MCF 10A (cell line): Measurements from ENCODE around the gene KLF13. TPM values are rescaled to one million over a fixed set of nuclear protein-coding genes. Genes with fewer than 3 reads are reported as not detected.

Experiments used
- BruUV-seq: library from RNA; stranded (reverse); fragments of 400-500 nt; replicated peaks from 2 replicates; lab custom pipeline; 2021; lab: Mats Ljungman, UMichigan
- CTCF ChIA-PET: fragments of 300-600 bp; sonication (Branson Sonifier 250); formaldehyde crosslinking; extraction: SDS; loops from one replicate; lab custom pipeline; 2021; ENCODE audit warnings: antibody characterized with exemption, inconsistent platforms; lab: Yijun Ruan, JAX
- POLR2A ChIA-PET: fragments of 300-600, 350-650 bp; sonication (Branson Sonifier 250); formaldehyde crosslinking; extraction: SDS; loops from one replicate; lab custom pipeline; 2020; ENCODE audit warnings: antibody characterized with exemption, inconsistent platforms; lab: Yijun Ruan, JAX
- DNase-seq: peaks from one replicate; pipeline ENCODE4 v3.0.0-alpha.2; 2018; ENCODE audit not compliant: unreplicated experiment
- H3K27ac Mint-ChIP-seq: one replicate; pipeline ENCODE4 v1.8.0; 2022; ENCODE audit warnings: mild to moderate bottlenecking, low read depth, mixed read lengths; ENCODE audit not compliant: unreplicated experiment
- H3K27me3 Mint-ChIP-seq: one replicate; pipeline ENCODE4 v1.8.0; 2022; ENCODE audit warnings: mixed read lengths; ENCODE audit not compliant: insufficient read depth, unreplicated experiment
- H3K36me3 Mint-ChIP-seq: one replicate; pipeline ENCODE4 v1.8.0; 2022; ENCODE audit warnings: mild to moderate bottlenecking, moderate library complexity, mixed read lengths; ENCODE audit not compliant: insufficient read depth, unreplicated experiment
- H3K4me1 Mint-ChIP-seq: one replicate; pipeline ENCODE4 v1.8.0; 2022; ENCODE audit warnings: mixed read lengths; ENCODE audit not compliant: insufficient read depth, unreplicated experiment
- H3K4me3 Mint-ChIP-seq: one replicate; pipeline ENCODE4 v1.8.0; 2022; ENCODE audit warnings: mild to moderate bottlenecking, moderate library complexity, mixed read lengths; ENCODE audit not compliant: unreplicated experiment
- H3K9me3 Mint-ChIP-seq: one replicate; pipeline ENCODE4 v1.8.0; 2022; ENCODE audit warnings: mixed read lengths; ENCODE audit not compliant: unreplicated experiment
- CTCF ChIP-seq: fragments of 200-600 bp; IDR thresholded peaks from one replicate; pipeline ENCODE4 v1.8.0; 2022; ENCODE audit warnings: antibody characterized with exemption, mild to moderate bottlenecking; ENCODE audit not compliant: unreplicated experiment
- intact Hi-C: fragments of 100-400 bp; cut with micrococcal nuclease; formaldehyde crosslinking; loops from 2 replicates; pipeline ENCODE4 v1.14.1; 2022
- total RNA-seq: library from RNA; stranded (reverse); gene quantifications from 2 replicates; pipeline ENCODE4 v1.2.3, GENCODE V29; 2022

The KLF13 gene
- total RNA-seq, 1 experiment from 2014 or later = 83.1 TPM

GRCh38 chr15:31347981-31348803 lies 21.6 kb downstream of the KLF13 start:
- no peak for TF ChIP-seq CTCF
- Mint-ChIP-seq H3K4me1 (peaks cover 36% of the 10 kb centered on the region), H3K27ac (no peak overlapping the region), H3K36me3 (peaks cover 11% of the 10 kb centered on the region), H3K9me3 (no peaks in the 10 kb centered on the region), H3K27me3 (no peaks in the 10 kb centered on the region), H3K4me3 (no peak overlapping the region)
- no peak for DNase-seq
- intact Hi-C loops = no loop called here
- ChIA-PET CTCF (interaction anchor here (1.8 kb wide), 1 partner anchor 141 kb away, joined by 6 read pairs; no protein-coding TSS in a partner anchor), POLR2A (interaction anchor here (0.5 to 0.8 kb wide), 2 partner anchors 9 to 149 kb away, joined by 3 to 5 read pairs; no protein-coding TSS in a partner anchor)
- no TSS peak for BruUV-seq

- Mint-ChIP-seq H3K27ac (no peak overlapping the region), H3K4me1 (peaks cover 28% of the 10 kb centered on the region), H3K4me3 (no peak overlapping the region), H3K27me3 (no peaks in the 10 kb centered on the region), H3K9me3 (no peaks in the 10 kb centered on the region), H3K36me3 (peaks cover 17% of the 10 kb centered on the region)
- CTCF ChIA-PET = interaction anchor here (0.6 to 2.5 kb wide), 3 partner anchors 16 to 139 kb away, joined by 3 to 9 read pairs (median 6); no protein-coding TSS in a partner anchor
- no peak for DNase-seq
- POLR2A ChIA-PET = interaction anchor here (0.8 kb wide), 1 partner anchor 8 kb away, joined by 3 read pairs; no protein-coding TSS in a partner anchor
- BruUV-seq = no TSS peak
- intact Hi-C loops = no loop called here
- no peak for TF ChIP-seq CTCF
Observed at GRCh38 chr15:31349233-31350141, 22.9 kb downstream of the KLF13 start.

GRCh38 chr15:31350771-31351170 lies 24.1 kb downstream of the KLF13 start:
- Mint-ChIP-seq H3K27me3 (no peaks in the 10 kb centered on the region), H3K4me1 (peaks cover 26% of the 10 kb centered on the region), H3K36me3 (peaks cover 23% of the 10 kb centered on the region), H3K9me3 (no peaks in the 10 kb centered on the region), H3K4me3 (no peak overlapping the region), H3K27ac (no peak overlapping the region)
- POLR2A ChIA-PET = interaction anchor here (1.3 kb wide), 1 partner anchor 22 kb away, joined by 3 read pairs; no protein-coding TSS in a partner anchor
- CTCF ChIA-PET = interaction anchor here (1.3 to 2.5 kb wide), 3 partner anchors 15 to 140 kb away, joined by 3 to 9 read pairs (median 3); no protein-coding TSS in a partner anchor
- BruUV-seq = no TSS peak
- TF ChIP-seq CTCF = no peak
- no peak for DNase-seq
- intact Hi-C loops = no loop called here
